ENCODE measurements around the gene RASEF. TPM values are rescaled to one million over a fixed set of nuclear protein-coding genes. Genes with fewer than 3 reads are reported as not detected.

RASEF gene
- total and polyA plus RNA-seq, 2 of the 13 experiments (the other 11 are each of a cell fraction or from before 2014, with no cell fraction given) = 0.07 TPM; not detected in 1

DNA sequence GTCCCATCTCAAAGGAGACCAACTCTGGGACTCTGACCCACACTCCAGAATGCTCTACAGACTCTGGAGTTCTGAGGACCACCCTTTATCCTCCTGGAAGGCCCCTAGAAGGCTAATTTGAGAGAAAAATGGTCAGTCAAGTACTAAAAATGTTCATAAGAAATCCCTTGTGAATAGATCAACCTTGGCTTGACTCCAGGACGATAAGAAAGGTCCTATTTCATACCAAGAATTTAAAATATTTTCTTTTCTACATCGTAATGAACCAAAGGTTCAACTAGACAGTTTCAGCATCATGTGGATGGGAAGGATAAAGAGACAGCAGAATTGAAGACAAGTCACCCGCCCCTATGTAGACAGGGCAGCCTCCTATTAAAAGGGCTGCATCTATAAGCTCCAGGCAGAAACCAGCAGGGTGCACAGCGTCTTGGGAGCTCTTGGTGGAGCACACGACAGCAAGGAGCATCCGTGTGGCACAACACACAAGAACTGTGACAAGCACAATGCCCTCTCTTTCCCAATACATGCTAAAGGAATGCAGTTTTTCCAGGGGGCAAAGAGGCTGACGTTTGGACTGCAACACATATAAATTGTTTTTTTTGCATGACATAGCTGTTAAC lies 38.3 kb downstream of the RASEF start (continued):
- TF ChIP-seq, protein P1, sequence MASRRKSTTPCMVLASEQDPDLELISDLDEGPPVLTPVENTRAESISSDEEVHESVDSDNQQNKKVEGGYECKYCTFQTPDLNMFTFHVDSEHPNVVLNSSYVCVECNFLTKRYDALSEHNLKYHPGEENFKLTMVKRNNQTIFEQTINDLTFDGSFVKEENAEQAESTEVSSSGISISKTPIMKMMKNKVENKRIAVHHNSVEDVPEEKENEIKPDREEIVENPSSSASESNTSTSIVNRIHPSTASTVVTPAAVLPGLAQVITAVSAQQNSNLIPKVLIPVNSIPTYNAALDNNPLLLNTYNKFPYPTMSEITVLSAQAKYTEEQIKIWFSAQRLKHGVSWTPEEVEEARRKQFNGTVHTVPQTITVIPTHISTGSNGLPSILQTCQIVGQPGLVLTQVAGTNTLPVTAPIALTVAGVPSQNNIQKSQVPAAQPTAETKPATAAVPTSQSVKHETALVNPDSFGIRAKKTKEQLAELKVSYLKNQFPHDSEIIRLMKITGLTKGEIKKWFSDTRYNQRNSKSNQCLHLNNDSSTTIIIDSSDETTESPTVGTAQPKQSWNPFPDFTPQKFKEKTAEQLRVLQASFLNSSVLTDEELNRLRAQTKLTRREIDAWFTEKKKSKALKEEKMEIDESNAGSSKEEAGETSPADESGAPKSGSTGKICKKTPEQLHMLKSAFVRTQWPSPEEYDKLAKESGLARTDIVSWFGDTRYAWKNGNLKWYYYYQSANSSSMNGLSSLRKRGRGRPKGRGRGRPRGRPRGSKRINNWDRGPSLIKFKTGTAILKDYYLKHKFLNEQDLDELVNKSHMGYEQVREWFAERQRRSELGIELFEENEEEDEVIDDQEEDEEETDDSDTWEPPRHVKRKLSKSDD (CRISPR knock-in tag; IDR thresholded peaks at IDR 0.05; ENCODE audit: low read depth) = no peak
- no peak for TF ChIP-seq ZEB1 (IDR thresholded peaks at IDR 0.05; ENCODE audit: insufficient replicate concordance, low read depth)

DNA sequence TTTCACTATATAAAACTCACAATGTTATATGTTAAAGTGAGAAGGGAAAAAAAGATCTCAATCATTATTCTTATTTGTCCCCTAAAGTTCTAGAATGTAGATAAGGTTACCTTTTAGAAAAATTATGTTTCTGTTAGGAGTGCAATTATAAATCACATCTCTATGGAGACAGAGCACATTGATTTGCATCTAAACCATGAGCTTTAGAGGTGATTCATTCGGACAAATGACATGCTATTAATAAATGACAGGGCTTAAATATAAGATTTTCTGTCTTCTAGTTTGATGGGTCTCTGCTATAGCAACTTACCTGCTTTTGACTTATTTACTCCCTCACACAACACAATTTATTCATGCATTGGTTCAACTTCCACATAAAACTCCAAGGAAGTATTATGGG lies 39.8 kb downstream of the RASEF start:
- DNase-seq (ENCODE audit: low spot score) (no peak), ATAC-seq (no peak), FAIRE-seq (no peak)
- no peaks in the 10 kb centered on the region for H4K20me1 ChIP-seq (ENCODE audit: insufficient read depth, low read length)
- no peaks in the 10 kb centered on the region for H3K79me2 ChIP-seq (ENCODE audit: insufficient read depth, low read length)
- BruUV-seq (replicated peaks) = no TSS peak
- in situ Hi-C loops (cut with HindIII; ENCODE audit: extremely low pct_ligation_motif_present, low pct_unique_long_range_greater_than_20kb) = no loop called here
- no peaks in the 10 kb centered on the region for H3K27me3 ChIP-seq (ENCODE audit: control insufficient read depth in 1 of 2, insufficient read depth in 2 of 2, low read length in 2 of 2)
- H3K4me2 ChIP-seq (ENCODE audit: low read depth, low read length) = no peak overlapping the region
- intact Hi-C loops (cut with micrococcal nuclease; ENCODE audit: unreplicated experiment) = no loop called here
- no peak overlapping the region for H3K4me3 ChIP-seq (replicated peaks in 1 of 3; ENCODE audit: insufficient read depth in 1 of 3, low read depth in 2 of 3, low read length in 3 of 3)
- H2AFZ ChIP-seq (ENCODE audit: low read length) = no peak overlapping the region
- TF ChIP-seq, protein P2, sequence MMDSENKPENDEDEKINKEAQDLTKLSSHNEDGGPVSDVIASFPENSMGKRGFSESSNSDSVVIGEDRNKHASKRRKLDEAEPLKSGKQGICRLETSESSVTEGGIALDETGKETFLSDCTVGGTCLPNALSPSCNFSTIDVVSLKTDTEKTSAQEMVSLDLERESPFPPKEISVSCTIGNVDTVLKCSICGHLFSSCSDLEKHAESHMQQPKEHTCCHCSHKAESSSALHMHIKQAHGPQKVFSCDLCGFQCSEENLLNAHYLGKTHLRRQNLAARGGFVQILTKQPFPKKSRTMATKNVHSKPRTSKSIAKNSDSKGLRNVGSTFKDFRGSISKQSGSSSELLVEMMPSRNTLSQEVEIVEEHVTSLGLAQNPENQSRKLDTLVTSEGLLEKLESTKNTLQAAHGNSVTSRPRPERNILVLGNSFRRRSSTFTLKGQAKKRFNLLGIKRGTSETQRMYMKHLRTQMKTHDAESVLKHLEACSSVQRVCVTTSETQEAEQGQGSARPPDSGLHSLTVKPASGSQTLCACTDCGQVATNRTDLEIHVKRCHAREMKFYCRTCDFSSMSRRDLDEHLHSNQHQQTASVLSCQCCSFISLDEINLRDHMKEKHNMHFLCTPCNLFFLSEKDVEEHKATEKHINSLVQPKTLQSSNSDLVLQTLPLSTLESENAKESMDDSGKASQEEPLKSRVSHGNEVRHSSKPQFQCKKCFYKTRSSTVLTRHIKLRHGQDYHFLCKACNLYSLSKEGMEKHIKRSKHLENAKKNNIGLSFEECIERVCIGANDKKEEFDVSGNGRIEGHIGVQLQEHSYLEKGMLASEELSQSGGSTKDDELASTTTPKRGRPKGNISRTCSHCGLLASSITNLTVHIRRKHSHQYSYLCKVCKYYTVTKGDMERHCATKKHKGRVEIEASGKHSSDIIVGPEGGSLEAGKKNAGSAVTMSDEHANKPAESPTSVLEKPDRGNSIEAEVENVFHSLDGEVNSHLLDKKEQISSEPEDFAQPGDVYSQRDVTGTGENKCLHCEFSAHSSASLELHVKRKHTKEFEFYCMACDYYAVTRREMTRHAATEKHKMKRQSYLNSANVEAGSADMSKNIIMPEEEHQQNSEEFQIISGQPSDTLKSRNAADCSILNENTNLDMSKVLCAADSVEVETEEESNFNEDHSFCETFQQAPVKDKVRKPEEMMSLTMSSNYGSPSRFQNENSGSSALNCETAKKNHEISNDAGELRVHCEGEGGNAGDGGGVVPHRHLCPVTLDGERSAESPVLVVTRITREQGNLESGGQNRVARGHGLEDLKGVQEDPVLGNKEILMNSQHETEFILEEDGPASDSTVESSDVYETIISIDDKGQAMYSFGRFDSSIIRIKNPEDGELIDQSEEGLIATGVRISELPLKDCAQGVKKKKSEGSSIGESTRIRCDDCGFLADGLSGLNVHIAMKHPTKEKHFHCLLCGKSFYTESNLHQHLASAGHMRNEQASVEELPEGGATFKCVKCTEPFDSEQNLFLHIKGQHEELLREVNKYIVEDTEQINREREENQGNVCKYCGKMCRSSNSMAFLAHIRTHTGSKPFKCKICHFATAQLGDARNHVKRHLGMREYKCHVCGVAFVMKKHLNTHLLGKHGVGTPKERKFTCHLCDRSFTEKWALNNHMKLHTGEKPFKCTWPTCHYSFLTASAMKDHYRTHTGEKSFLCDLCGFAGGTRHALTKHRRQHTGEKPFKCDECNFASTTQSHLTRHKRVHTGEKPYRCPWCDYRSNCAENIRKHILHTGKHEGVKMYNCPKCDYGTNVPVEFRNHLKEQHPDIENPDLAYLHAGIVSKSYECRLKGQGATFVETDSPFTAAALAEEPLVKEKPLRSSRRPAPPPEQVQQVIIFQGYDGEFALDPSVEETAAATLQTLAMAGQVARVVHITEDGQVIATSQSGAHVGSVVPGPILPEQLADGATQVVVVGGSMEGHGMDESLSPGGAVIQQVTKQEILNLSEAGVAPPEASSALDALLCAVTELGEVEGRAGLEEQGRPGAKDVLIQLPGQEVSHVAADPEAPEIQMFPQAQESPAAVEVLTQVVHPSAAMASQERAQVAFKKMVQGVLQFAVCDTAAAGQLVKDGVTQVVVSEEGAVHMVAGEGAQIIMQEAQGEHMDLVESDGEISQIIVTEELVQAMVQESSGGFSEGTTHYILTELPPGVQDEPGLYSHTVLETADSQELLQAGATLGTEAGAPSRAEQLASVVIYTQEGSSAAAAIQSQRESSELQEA (CRISPR knock-in tag; IDR thresholded peaks at IDR 0.05; ENCODE audit: not compliant biosample characterization) = no peak
- TF ChIP-seq PHF5A (CRISPR knock-in tag; IDR thresholded peaks at IDR 0.05; ENCODE audit: low read depth, unreplicated experiment) = no peak
- 5% methylated on average over 1 of the region's 1 CpG for WGBS (ENCODE audit: low lambda C conversion rate)
- no peaks in the 10 kb centered on the region for H3K36me3 ChIP-seq (replicated peaks in 1 of 2; ENCODE audit: control insufficient read depth in 1 of 2, insufficient read depth in 2 of 2, low read length in 2 of 2)
- no peak overlapping the region for H3K27ac ChIP-seq (ENCODE audit: extremely low read length, insufficient read depth, low read length)
- ChIA-PET CTCF (ENCODE audit: low intra/inter-chr PET ratio, low total read pairs) (no interaction called here), POLR2A (no interaction called here)
- H3K9ac ChIP-seq (ENCODE audit: insufficient read depth, low read depth, low read length) = no peak overlapping the region
- H3K4me1 ChIP-seq (ENCODE audit: insufficient read depth, low read length) = no peaks in the 10 kb centered on the region
- no peaks in the 10 kb centered on the region for H3K9me3 ChIP-seq (ENCODE audit: low read length)

Measured in HepG2 (cell line).